Measurements from ENCODE around the gene PACS2.

The PACS2 gene

DNA sequence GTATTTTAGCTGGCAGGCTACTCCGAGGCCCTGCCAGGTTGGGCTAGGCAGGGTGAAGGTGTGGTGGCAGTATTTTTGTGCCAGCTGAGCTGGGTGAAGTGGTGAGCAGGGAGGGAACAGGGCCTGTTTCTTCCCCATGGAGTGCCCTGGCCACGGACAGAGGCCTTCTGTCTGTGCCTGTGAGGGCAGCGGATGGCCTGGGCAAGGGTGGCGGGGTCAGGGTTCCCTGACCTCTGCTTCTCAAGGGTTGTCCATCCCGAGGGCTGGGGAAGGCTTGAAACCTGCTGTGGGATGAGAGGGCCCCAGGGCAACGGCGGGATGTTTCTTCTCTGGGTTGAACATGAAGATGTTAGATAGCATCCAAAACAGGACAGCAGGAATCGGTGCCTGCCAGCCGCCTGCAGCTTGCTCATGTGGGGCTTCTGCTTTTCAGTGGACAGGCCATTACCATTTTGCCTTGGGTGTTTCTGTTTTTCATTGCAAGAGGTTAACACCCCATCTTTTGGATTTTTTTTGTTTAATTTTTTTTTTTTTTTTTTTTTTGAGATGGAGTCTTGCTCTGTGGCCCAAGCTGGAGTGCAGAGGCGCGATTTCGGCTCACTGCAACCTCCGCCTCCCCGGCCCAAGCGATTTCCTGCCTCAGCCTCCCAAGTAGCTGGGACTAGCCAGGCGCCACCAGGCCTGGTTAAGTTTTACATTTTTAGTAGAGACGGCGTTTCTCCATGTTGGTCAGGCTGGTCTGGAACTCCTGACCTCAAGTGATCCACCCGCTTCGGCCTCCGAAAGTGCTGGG is 108.3 kb downstream of the PACS2 start:
- H3K9me3 ChIP-seq (ENCODE audit: severe bottlenecking), result no peaks in the 10 kb centered on the region
- no peak for DNase-seq
- H3K27ac ChIP-seq, result no peak overlapping the region
- no peak overlapping the region for H3K4me3 ChIP-seq (ENCODE audit: low read depth, low read length)
- no peaks in the 10 kb centered on the region for H3K27me3 ChIP-seq (ENCODE audit: insufficient read depth, low read depth, severe bottlenecking)
- H3K36me3 ChIP-seq, result peaks cover 49% of the 10 kb centered on the region
- TF ChIP-seq, protein P1, sequence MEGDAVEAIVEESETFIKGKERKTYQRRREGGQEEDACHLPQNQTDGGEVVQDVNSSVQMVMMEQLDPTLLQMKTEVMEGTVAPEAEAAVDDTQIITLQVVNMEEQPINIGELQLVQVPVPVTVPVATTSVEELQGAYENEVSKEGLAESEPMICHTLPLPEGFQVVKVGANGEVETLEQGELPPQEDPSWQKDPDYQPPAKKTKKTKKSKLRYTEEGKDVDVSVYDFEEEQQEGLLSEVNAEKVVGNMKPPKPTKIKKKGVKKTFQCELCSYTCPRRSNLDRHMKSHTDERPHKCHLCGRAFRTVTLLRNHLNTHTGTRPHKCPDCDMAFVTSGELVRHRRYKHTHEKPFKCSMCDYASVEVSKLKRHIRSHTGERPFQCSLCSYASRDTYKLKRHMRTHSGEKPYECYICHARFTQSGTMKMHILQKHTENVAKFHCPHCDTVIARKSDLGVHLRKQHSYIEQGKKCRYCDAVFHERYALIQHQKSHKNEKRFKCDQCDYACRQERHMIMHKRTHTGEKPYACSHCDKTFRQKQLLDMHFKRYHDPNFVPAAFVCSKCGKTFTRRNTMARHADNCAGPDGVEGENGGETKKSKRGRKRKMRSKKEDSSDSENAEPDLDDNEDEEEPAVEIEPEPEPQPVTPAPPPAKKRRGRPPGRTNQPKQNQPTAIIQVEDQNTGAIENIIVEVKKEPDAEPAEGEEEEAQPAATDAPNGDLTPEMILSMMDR (IDR thresholded peaks at IDR 0.05; ENCODE audit: low read depth, low read length), result no peak

DNA sequence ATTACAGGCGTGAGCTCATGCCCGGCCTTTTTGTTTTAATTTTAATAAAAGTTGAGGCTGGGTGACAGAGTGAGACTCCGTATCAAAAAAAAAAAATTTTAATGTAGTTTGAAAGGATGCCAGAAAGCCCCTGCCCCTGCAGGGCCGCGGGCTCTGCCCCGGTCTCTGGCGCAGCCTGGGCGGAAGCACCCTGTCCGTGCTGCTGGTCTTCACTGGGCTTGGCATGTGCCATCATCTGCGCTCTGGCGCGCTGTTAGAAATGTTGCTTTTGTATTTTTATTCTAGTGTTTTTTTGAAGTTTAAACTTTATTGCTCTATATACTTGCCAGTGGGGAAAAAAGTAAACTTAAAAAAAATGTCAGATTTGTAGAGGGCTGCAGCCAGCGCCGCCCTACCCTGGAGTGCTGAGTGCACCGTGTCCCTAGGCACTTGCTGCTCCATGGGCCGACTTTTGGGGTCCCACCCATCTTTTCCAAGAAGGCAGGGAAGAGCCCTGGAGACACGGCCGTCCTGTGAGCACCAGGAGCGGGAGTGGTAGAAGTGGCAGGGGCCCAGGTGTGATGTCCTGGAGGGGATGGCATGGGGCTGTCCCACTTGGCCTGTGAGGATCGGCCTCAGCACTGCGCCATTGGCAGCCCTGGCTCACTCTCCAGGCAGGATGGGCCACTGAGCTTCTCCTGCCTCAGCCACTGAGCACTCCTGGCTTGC is 109.1 kb downstream of the PACS2 start:
- H3K9me3 ChIP-seq (ENCODE audit: severe bottlenecking), result no peaks in the 10 kb centered on the region
- H3K36me3 ChIP-seq, result peaks cover 48% of the 10 kb centered on the region
- no peak overlapping the region for H3K4me3 ChIP-seq (ENCODE audit: low read depth, low read length)
- TF ChIP-seq, protein P1 (IDR thresholded peaks at IDR 0.05; ENCODE audit: low read depth, low read length), result no peak
- H3K27me3 ChIP-seq (ENCODE audit: insufficient read depth, low read depth, severe bottlenecking), result no peaks in the 10 kb centered on the region
- DNase-seq, result no peak
- no peak overlapping the region for H3K27ac ChIP-seq

DNA sequence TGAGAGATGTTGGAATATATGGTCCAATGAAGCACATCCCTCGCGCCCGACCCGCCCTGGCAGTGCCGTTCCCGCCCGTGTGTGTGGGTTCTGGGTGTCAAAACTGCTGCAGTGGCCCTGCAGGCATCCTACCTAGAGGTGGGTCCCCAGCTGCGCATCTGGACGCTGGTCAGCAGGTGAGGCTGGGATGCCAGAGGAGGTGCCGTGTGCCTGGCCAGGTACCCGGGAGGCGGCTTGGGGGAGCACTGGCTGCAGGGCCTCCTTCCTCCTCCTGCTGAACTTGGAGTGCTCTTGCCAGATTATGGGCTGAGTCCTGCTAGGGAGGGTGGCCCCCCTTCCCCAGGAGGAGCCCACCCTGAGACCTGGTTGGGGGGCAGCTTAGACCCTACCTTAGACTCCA is 110.3 kb downstream of the PACS2 start:
- DNase-seq, result no peak
- no peaks in the 10 kb centered on the region for H3K27me3 ChIP-seq (ENCODE audit: insufficient read depth, low read depth, severe bottlenecking)
- H3K27ac ChIP-seq, result no peak overlapping the region
- H3K9me3 ChIP-seq (ENCODE audit: severe bottlenecking), result no peaks in the 10 kb centered on the region
- H3K4me3 ChIP-seq (ENCODE audit: low read depth, low read length), result no peak overlapping the region
- TF ChIP-seq, protein P1 (IDR thresholded peaks at IDR 0.05; ENCODE audit: low read depth, low read length), result no peak
- H3K36me3 ChIP-seq, result peaks cover 48% of the 10 kb centered on the region

DNA sequence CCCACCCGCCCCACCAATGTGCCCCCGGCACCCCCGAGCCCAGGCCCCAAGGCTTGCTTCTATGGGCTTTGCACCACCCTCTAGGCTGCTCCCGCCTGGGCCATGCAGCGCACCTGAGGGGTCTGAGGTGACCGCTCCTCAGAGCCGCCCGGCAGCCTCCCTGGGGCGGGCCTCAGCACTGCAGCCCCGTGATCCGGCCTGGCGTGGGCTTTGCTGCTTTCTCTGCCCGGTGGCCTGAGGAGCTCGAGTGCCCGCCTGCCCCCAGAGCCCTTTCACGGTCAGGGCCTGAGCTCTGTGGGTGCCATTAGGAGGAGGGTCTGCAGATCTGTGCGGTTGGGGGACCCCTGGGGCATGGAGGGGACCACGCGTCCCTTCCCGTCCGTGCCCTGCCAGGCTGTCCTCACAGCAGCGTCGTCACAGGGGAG is 111.3 kb downstream of the PACS2 start:
- Histone ChIP-seq H3K27ac (no peak overlapping the region), H3K9me3 (ENCODE audit: severe bottlenecking) (peaks cover 2% of the 10 kb centered on the region), H3K27me3 (ENCODE audit: insufficient read depth, low read depth, severe bottlenecking) (no peaks in the 10 kb centered on the region), H3K4me3 (ENCODE audit: low read depth, low read length) (no peak overlapping the region), H3K36me3 (peaks cover 52% of the 10 kb centered on the region)
- no peak for DNase-seq
- TF ChIP-seq, protein P1 (IDR thresholded peaks at IDR 0.05; ENCODE audit: low read depth, low read length), result no peak

DNA sequence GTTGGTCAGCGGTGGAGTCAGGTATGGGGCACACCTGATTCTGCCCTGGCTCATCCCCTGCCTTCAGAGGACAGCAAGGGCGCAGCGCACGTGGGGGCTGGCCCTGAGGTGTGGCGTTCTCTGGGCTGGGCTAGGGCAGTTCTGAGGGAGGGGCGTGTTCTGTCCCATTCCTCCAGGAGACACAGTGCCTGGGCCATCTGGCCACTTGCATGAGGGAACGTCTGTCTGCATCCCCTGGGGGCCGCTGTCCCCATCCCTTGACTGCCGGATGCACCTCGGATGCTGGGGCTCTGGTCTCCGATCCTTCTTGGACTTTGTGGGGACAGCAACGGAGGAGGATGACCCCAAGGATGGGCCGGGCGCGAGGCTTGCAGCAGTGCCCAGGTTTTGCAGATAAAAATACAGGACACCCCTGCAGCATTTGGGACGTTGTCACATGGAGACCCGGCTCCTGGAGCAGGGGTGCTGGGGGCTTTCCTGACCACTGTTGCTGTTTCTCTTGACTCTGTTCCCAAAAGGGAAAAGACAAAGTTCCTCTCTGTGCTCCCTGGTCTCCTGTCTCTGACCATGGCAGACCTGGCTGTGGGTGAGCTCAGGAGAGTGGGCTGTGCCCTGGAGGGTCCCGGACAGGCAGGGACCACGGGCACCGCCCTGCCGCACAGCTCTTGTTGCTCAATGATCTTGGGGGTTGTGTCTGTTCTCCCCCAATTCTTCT is 112.0 kb downstream of the PACS2 start:
- Histone ChIP-seq H3K27ac (no peak overlapping the region), H3K4me3 (ENCODE audit: low read depth, low read length) (no peak overlapping the region), H3K36me3 (peaks cover 47% of the 10 kb centered on the region), H3K9me3 (ENCODE audit: severe bottlenecking) (peaks cover 5% of the 10 kb centered on the region), H3K27me3 (ENCODE audit: insufficient read depth, low read depth, severe bottlenecking) (no peaks in the 10 kb centered on the region)
- TF ChIP-seq, protein P1 (IDR thresholded peaks at IDR 0.05; ENCODE audit: low read depth, low read length), result no peak
- no peak for DNase-seq
